Measurements from ENCODE around the gene VWA5B1.

VWA5B1 gene

DNA sequence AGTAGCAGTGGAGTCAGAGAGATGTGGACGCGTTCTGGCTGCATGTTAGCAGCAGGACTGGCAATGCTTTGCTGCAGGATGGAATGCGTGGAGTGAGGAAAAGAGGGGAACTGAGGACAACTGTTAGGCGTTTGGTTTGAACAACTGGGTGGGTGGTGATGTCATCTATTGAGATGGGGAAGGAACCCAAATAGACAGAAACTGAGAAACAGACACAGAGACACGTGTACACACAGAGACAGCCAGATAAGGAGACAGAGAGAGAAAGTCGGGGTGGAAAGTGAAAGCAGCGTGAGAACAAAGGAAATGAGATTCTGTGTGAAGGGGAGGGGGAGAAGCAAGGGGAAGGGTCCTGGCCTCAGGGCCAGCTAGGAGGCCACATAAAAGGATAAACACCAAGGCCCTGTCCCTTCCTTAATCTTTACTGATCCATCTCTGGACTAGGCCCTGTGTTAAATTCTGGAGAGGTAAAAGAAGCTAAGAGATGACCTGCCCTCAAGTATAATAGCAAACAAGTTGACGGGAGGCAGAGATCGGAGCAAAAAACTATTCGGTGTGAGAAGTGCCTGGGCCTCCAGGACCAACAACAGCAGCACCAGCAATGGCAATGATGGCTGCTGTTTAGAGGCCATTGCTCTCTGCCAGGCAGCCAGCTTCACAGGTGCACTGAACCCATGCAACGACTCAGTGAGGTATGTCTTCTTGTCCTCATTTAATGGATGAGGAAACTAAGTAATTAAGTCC is 31.6 kb downstream of the VWA5B1 start:
- peak; percentile 72 to 73 for ATAC-seq

DNA sequence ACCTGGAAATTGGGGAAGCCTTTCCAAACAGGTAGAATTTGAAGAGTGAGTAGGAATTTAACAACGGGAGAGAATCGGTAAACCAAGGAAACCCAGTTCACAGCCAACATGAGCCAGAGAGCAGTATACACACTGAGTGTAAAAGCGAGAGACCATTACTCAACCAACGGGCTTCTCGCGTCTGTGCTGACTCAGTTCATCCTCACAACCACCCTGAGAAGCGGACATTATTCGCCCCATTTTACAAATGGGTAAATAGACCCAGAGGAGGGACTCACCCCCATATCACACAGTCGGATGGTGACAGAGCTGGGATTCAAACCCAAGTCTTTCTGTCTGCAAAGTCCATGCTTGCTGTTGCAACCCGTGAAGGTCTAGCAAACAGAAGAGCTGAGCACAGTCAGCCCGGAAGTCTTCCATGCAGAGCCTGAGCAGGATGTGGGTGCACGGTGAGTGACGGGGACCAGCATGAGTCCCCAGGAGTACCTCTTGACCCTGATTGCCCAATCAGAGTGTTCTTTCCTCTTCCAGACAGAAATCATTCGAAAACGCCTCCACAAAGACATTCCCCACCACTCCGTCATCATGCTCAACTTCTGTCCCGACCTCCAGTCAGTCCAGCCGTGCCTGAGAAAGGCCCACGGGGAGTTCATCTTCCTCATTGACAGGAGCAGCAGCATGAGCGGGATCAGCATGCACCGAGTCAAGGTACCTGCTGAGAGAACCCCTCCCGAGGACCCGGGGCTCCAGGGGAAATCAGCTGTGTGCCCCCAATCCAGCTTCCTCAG is 32.3 kb downstream of the VWA5B1 start:
- peak; percentile 80 to 83 for ATAC-seq

DNA sequence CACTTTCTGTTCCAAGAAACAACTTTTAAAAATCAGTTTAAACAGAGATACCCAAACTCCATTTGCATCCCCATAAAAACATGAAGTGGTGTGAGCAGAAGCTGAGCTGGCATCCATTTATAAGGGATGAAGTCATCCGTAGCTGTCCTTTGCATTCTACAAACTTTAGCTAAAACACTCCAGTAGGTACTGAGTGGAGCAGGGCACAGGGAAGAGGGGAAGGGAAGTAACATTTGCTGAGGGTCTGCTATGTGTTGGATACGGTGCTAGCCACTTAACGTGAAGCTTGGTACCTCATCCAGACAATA is 32.9 kb downstream of the VWA5B1 start:
- no peak for ATAC-seq

DNA sequence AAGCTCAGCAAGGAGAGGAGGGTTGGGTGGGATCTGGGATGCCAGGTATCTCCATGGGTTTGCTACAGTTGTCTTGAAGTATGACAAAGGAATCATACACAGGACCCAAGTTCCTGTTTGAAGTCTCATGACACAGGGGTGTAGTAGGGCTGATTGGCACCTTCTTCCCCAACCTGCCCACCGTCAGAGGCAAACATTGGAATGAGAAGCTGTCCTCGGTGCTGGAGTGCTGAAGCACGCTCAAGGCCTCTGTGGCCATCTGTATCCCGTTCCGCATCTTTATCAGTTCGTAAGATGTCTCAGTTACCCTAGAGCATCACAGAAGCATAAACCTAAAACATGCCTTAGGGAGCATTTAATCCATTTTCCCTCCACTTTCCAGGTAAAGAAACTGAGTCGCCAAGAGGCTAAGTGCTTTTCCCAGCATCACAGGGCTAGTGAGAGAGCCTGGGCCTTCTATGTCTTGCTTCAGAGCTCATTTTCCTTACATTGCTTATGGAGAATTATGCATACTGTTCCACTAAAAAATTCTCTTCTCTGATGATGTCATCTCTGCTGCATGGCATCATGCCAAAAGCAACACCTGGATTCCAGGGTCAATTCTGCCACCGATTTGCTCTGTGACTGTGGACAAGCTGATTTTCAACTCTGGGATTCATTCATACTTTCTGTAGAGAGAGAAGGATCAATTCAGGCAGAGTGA is 34.2 kb downstream of the VWA5B1 start:
- ATAC-seq: no peak

DNA sequence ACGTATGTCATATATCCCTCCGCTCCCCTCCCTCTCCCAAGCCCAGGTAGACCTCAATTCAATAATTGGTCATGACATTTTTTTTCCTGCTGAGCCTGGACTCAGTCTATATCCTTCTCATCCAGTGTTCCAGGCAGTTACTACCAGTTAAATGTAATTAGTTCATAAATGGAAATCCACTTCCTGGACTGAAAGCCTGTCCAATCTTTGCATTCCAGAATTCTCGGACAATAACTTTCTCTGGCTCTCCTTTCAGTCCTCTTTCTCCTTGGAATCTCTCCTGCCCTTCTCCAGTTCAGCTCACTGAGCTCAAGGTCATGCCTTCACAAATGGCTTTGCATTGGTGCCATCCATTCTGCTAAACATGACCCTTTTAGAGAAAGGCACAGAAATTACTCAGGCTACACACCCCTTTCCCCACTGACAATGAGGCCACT is 34.8 kb downstream of the VWA5B1 start:
- ATAC-seq: no peak

DNA sequence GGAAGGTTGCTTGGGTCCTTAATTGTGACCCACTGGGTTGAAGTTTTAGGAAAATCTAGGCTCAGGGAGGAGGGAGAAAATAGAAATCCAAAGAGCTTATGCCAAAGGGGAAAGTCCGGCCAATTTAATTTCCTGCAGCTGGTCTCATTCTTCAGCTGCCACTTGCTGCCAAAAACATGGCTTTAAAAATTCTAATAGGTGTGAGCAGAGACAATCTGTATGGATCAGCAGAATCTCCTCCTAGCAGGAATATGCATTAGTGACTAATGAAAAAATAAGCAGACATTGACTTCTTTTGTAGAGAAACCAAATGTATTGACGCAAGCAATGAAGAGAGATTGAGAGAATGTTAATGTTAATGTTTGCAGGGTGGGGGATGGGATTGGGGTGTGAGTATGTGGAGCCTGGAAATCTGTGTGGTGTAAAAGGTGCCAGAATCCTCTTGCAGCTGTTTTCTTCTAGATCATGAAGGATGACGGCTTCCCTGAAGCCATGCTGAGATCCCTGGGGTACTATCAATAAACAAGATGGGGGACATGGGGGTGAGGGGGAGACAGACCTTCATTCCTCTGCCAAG is 35.3 kb downstream of the VWA5B1 start:
- ATAC-seq: no peak

DNA sequence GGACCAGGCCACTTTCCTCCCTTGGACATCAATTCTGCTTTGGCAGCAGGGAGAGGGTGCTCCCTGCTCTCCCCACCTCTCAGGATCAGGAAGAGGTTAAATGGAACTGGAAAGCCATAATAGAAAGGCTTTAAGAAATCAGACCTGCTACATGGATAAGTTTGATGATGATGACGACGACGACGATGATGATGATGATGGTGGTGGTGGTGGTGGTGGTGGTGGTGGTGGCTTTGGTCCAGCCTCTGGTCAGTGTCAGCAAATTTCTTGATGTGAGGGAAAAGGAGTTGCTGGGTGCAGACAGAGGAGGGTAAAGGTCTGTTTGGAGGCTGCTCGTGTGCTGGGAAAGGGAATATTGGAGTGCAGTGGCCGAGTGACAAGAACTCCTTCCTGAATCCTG is 36.8 kb downstream of the VWA5B1 start:
- no peak for ATAC-seq

DNA sequence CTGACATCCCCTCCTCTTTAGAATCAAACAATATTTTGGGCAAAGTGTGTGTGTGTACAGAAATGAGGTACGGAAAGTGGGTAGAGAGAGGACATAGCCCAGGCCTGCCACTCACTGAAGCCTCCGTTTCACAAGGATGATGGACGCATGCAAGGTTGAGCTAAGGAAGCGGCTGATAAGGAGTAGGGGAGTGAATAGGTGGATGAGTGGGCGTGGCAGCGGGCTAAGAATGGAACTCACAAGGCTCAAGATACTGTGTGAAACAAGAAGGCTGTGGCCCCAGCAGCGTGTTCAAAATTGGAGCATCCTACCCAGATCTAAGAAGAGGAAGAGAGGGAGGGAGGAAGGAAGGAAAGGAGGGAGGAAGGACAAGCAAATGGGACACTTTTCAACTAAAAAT is 37.5 kb downstream of the VWA5B1 start:
- ATAC-seq: no peak

DNA sequence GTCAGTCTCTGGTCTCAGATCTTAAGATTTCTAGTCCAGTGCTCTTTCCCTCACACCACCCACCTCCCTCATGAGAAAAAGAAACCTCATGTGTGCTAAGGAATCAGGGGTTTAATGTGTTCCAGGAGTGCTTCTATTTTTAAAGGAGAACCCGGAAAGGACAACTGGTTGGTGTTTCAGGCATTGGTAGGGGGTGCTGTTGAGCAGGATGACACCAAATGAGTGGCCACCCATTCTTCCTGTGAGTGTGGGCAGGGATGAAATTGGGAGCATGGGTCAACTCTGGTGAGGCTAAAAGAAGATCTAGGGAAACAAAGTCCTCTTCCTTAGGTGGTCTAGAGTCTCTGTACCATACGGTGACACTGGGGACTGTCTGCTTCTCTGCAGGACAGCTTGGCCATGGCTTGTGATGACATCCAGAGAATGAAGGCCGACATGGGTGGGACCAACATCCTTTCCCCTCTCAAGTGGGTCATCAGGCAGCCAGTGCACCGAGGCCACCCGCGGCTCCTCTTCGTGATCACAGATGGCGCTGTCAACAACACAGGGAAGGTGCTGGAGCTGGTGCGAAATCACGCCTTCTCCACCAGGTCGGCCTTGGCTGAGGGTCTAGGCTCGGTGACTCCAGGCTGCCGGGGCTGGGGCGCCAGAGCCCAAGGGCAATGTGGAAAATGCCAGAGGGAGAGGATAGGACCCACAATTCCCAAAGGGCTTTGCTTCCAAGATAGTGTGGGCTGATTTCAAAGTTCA is 39.3 kb downstream of the VWA5B1 start:
- no peak for ATAC-seq

DNA sequence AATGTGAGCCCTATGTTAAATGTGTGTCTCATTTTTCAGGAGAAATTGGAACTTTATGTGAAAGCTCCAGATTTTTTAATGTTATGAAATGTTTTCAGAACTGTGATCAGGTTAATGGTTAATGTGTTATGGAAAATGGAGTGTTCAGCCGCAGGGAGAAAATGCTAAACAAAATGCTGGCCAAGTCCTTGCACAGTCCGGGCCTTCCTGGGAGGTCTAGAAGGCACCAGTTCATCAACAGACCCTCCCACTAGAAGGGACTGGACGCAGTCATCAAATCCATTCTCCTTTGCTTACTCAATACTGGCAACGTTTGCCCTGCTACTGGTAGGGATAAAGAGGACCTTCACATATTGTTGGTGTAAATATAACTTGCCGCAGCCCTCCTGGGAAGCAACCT is 43.4 kb downstream of the VWA5B1 start:
- no peak for ATAC-seq

DNA sequence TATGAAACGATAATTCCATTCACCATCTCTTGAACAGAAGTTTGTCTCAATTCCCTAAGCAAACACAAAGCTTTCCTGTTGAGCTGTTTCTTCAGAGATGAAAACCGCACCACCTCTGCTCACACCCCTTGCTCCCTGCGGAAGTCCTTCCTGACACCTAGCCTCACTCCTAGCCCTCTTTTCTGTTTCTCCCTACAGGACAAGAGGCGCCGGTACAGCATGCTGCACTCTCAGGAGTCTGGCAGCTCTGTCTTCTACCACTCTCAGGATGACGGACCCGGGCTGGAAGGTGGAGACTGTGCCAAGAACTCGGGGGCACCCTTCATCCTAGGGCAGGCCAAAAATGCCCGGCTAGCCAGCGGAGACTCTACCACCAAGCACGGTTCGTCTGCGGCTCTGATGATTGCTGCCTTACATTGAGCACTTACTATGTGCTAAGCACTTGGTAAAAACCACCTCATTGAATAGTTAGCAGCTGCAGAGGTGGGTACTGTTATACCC is 45.5 kb downstream of the VWA5B1 start:
- no peak for ATAC-seq

DNA sequence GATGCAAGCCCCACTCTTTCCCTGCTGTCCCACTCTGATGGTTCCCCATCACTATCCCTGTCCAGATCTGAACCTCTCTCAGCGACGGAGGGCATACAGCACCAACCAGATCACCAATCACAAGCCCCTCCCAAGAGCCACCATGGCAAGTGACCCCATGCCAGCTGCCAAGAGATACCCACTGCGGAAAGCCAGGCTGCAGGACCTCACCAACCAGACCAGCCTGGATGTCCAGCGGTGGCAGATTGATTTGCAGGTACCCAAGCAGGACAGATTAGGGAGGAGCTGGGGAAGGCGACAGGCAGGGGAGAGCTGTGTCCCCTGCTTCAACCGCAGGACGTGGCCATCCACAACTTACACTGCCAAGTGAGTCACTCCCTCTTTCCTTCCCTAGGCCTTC is 46.9 kb downstream of the VWA5B1 start:
- ATAC-seq: no peak

DNA sequence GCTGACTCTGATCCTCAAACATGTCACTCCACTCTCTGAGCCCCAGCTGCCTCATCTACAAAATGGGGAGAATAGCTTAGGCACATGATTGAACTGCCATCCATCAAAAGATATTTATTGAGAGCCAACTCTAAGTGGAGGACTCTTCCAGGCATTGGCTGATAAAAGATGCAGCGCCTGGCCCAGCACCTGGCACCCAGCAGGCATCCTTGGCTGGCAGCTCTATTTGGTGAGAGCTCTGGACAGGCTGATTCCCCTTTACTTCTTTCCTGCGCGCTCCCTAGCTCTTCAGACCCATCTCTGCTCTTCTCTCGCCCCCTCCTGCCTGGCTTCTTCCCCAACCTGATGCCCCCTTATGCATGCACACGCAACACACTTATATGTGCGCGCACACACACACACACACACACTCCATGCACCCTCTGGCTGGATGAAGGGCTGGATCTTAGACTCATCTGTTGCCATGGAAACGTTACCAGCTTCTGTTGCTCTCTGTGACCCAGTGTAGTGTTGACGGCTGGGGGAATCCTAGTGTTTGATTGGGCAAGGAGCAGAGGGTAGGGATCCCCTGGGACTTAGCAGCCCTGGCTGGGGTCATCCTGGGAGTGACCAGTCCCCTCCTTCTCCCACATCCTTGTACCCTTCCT is 49.3 kb downstream of the VWA5B1 start:
- no peak for ATAC-seq

DNA sequence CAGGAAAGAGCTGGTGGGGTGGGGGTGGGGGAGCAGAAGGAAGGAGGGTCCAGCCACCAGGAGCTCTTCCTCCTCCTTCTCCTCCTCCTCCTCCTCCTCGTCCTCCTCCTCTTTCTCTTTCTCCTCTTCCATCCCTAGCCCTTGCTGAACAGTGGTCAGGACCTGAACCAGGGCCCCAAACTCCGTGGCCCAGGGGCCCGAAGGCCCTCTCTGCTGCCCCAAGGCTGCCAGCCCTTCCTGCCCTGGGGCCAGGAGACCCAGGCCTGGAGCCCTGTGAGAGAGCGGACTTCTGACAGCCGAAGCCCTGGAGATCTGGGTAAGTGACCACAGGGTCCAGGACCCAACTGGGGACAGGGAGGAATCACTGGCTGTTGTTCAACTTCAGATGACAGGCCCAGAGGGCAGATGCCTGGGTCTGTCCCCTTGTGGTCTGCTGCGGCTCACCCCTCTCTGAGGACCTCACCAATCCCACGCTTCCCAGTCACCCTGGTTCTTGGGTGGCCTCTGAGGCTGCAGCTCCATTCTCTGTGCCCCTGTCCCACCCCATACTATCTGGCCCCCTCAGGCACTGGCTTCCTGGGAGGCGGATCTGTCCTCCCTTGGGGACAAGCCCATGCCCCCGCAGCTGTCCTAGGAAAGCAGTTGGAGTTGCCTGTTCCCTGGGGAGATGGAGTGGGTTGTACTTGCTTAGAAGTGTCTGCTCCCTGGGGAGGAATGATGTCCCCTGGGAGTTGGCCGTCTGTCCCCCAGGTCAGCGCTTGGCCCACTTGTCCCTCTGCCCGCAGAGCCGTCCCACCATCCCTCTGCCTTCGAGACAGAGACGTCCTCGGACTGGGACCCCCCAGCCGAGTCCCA is 51.8 kb downstream of the VWA5B1 start:
- no peak for ATAC-seq

DNA sequence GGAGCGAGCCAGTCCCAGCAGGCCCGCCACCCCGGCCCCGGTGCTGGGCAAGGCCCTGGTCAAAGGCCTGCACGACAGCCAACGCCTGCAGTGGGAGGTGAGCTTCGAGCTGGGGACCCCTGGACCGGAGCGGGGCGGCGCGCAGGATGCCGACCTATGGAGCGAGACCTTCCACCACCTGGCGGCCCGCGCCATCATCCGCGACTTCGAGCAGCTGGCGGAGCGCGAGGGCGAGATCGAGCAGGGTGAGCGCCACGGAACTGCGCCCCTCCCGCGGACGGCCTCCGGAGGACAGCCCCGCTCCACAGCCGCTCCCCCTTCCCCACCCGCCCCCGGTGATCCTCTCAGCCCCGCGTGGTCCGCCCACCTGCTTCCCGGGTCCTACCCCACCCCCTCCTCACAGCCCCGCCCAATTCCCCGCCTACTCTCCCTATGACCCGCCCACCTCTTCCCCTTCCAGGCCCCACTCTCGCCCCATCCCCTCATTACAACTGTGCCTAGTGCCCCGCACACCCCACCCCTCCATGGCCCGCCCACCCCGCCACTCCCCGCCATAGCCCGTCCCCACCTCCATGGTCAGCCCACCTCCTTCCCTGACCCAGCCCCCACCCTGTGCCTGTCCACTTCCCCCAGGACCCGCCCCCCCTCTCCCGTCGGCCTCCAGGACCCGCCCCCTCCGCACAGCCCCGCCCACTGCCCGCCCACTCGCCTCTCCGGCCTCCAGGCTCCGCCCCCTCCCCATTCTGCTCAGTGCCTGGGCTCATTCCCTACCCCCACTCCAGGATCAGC is 52.7 kb downstream of the VWA5B1 start:
- peak in 1 of 2 donors; percentile 7 for ATAC-seq

DNA sequence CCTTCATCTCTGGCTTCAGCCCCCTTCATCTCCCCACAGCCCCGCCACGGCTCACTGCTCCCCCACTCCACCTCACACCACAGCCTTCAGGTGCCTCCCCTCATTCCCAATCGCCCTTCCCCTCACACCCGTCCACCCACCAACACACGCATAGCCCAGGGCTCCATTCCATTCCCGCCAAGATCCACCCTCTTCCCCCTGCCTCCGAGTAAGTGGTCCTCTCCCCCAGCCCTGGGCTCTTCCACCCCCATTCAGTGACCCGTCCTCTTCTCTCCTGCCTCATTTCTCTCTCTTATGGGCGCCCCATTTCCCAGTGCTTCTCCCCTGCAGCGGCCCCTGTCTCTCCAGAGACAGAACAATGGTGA is 53.2 kb downstream of the VWA5B1 start:
- no peak for ATAC-seq

DNA sequence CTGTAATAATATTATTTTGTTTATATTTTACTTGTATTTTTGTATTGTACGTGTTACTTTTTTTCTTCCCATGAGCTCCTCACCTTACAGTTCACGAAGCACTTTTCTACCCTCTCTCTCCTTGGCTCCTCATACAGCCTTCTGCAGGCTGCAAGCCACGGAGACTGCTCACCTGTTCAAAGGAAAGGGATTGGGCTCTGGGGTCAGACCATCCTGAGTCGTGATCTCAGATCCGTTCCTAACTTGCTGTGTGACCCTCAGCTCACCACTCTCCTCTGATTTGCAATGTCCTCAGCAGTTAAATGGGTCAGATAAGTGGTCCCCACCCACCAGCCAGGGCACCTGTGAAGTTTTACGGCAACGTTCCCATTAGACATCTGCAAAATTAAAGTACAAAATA is 54.1 kb downstream of the VWA5B1 start:
- ATAC-seq: no peak

DNA sequence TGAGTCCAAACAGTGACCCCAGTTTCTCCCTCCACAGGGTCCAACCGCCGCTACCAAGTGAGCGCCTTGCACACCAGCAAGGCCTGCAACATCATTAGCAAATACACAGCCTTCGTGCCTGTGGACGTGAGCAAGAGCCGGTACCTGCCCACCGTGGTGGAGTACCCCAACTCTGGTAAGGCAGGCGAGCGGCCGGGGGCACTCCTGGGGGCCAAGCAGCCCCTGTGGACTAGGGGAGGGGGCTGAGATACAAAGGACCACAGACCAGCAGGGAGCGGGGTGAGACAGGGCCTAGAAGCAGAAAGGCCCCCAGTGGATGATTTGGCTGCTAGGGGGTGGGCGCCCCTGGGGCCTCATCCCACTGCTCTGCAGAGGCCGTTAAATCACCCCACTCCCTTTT is 54.7 kb downstream of the VWA5B1 start:
- ATAC-seq: no peak

DNA sequence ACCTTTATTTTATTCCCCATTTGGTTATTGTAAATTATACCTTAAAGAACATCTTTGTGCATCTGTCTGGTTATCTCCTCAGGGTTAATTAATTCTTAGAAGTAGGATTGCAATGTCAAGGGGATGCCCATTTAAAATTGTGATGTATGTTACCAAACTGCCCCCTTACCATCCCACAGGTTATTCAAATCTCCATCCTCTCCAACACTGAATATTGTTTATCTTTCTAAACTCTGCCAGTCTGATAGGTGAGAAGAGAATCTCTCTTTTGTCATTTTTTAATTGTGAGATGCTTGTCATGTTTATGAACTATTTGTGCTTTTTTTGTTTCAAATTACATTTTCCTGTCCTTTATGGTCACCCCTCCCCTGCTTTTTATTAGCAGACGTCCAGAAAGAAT is 55.8 kb downstream of the VWA5B1 start:
- ATAC-seq: no peak

DNA sequence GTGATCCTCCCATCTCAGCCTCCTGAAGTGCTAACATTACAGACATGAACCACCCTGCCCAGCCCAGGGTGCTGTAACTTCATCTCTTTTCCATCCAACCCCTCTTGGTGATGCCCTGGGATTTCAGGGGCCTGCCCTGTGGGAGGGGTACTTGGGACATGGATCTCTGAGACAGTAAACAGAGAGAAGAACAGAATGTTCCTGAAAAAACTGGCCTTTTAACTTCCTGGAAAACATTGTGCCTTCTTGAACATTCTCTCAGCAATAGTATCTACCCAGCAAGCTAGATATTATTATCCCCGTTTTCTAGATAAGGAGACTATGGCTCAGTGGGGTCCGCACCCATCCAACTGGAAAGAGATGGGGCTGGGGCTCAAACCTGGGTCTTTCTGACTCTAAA is 57.0 kb downstream of the VWA5B1 start:
- no peak for ATAC-seq

Data from activated CD4-positive, CD25-positive, alpha-beta regulatory T cell treated with anti-CD3 and anti-CD28 coated beads, Interleukin-2, amount 50 U/mL, for 24 hours (primary cell).